Activated T-cell treated with anti-CD3 and anti-CD28 coated beads, Interleukin-2, amount 50 U/mL, for 24 hours (primary cell): ENCODE data around the gene DDX41.
"Not testable (repeated sequence)": the region's sequence is repeated elsewhere in the genome, so short reads cannot be mapped to it uniquely, and the experiment has no call there.

Experiments
- DNase-seq: peaks from one replicate; pipeline ENCODE4 v3.0.0-alpha.2; 2020
- H3K27ac Mint-ChIP-seq: 2 replicates; pipeline ENCODE4 v1.8.0; 2020; ENCODE audit warnings: mild to moderate bottlenecking, mixed read lengths
- H3K27me3 Mint-ChIP-seq: 2 replicates; pipeline ENCODE4 v1.8.0; 2020; ENCODE audit warnings: mixed read lengths
- H3K36me3 Mint-ChIP-seq: 2 replicates; pipeline ENCODE4 v1.8.0; 2020; ENCODE audit warnings: low read depth, mixed read lengths
- H3K4me1 Mint-ChIP-seq: 2 replicates; pipeline ENCODE4 v1.8.0; 2020; ENCODE audit warnings: low read depth, mixed read lengths
- H3K4me3 Mint-ChIP-seq: 2 replicates; pipeline ENCODE4 v1.8.0; 2020; ENCODE audit warnings: mild to moderate bottlenecking, moderate library complexity, mixed read lengths
- H3K9me3 Mint-ChIP-seq: 2 replicates; pipeline ENCODE4 v1.8.0; 2020; ENCODE audit warnings: mixed read lengths

The DDX41 gene

DNA sequence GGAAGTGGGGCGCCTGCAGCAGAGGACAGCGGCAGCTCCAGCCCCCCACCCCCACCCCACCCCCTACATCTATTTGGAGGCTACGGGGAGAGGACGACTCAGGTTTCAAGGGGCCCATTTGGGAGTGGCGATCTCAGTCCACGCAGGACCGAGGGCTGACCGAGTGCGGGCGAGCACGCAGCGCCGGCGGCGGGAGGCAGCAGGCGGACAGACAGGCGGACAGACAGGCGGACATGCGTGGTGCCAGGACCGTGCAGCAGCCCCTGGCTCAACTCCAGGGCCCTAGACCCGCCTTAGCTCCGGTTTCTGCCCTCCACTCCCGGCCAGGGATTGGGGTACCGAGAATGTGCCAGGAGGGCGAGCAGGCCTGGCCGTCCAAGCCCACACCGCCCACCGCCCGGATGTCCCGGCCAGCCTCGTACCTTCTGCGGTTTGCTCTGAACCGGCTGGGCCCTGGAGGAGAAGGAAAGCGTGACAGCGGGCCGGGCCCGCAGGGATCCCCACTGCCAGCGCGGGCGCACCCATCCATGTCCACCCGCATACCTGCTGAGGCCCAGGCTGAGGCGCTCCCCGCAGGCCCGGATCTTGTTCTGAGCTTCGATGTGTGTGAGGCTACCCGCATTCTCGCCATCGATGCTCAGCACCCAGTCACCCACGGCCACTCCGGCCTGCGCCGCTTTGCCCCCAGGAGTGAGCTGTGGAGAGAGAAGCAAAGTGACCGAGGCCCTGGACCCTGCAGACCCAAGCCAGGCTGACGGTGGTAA is 24.6 kb downstream of the DDX41 start:
- H3K27ac Mint-ChIP-seq: peak overlapping the region; percentile 14
- H3K4me3 Mint-ChIP-seq: no peak overlapping the region
- H3K4me1 Mint-ChIP-seq: peaks cover 34% of the 10 kb centered on the region
- no peaks in the 10 kb centered on the region for H3K9me3 Mint-ChIP-seq
- no peak for DNase-seq
- no peaks in the 10 kb centered on the region for H3K27me3 Mint-ChIP-seq
- H3K36me3 Mint-ChIP-seq: peaks cover 40% of the 10 kb centered on the region

DNA sequence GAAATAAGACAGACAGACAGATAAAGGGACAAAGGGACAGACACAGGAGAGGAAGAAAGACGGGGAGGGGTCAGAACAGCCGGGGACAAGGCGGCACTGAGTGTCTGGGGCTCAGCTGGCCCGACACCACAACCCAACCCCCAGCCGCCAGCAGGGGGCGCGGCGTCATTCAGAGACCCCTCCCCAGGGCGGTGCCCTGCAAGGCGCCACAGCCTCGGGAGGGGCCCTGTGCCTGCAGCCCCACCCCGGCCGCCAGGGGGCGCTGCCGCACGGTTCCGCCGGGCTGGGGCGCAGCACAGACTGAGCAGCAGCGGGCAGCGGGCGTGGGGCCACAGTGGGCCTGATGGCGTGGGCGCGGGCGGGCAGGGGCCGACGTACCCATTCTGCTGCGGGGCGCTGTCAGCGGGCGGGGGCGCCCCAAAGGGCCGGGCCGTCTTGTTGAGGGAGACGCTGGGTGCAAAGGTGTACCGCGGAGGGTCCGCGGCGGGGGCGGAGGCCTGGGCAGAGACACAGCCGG is 25.3 kb downstream of the DDX41 start:
- H3K27me3 Mint-ChIP-seq: no peaks in the 10 kb centered on the region
- peaks cover 42% of the 10 kb centered on the region for H3K36me3 Mint-ChIP-seq
- H3K27ac Mint-ChIP-seq: no peak overlapping the region
- no peaks in the 10 kb centered on the region for H3K9me3 Mint-ChIP-seq
- no peak for DNase-seq
- no peak overlapping the region for H3K4me3 Mint-ChIP-seq
- peaks cover 34% of the 10 kb centered on the region for H3K4me1 Mint-ChIP-seq

DNA sequence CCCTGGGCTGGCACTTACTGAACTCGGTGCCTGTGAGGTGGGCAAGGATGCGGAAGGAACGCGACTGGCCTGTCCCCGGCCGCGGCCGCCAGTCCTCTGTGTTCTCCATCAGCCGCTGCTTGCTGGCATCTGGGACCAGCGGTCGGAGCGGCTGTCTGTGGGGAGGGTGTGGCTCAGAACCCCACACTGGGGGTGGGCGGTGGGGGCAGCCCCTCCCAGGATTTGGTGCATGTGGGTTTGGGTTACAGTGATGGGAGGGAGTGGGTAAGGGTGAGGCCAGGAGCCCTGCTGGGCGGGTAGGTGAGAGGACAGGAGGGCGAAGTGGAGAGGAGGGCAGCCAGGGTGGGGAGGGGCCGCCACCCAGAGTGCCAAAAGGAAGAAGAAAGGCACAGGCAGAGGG is 25.8 kb downstream of the DDX41 start:
- Mint-ChIP-seq H3K4me1 (peaks cover 30% of the 10 kb centered on the region), H3K36me3 (peaks cover 42% of the 10 kb centered on the region), H3K9me3 (no peaks in the 10 kb centered on the region), H3K4me3 (no peak overlapping the region), H3K27ac (no peak overlapping the region), H3K27me3 (no peaks in the 10 kb centered on the region)
- DNase-seq: no peak

DNA sequence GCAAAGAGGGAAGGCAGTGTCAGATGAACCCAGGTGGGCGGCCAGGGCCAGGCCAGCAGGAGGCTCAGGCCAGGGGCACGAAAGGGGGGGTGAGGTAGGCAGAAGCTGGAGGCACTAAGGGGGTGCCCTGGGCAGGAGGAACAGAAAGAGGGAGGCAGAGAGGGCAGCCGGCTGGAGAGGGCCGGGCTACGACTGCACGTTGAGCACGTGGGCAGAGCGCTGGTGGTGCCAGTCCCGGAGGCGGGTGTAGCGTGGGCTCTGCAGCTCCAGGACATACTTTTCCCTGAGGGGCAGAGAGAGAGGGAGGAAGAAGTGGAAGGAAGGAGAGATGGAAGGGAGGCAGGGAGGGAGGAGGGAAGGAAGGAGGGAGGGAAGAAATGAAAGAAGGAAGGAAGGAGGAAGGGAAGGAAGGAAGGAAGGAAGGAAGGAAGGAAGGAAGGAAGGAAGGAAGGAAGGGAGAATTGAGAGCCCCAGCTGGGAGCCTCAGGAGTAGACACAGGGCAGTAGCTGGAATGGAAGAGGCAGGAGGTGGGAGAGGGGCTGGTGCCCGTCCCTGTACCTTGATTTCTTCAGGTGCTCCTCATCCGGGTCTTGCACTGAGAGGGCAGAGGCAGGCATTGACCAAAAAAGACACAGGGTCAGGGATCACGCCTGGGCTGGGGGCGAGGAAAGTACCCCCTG is 26.3 kb downstream of the DDX41 start:
- Mint-ChIP-seq H3K4me3 (no peak overlapping the region), H3K36me3 (peaks cover 42% of the 10 kb centered on the region), H3K27me3 (no peaks in the 10 kb centered on the region), H3K4me1 (peaks cover 26% of the 10 kb centered on the region), H3K27ac (no peak overlapping the region), H3K9me3 (no peaks in the 10 kb centered on the region)
- no peak for DNase-seq

DNA sequence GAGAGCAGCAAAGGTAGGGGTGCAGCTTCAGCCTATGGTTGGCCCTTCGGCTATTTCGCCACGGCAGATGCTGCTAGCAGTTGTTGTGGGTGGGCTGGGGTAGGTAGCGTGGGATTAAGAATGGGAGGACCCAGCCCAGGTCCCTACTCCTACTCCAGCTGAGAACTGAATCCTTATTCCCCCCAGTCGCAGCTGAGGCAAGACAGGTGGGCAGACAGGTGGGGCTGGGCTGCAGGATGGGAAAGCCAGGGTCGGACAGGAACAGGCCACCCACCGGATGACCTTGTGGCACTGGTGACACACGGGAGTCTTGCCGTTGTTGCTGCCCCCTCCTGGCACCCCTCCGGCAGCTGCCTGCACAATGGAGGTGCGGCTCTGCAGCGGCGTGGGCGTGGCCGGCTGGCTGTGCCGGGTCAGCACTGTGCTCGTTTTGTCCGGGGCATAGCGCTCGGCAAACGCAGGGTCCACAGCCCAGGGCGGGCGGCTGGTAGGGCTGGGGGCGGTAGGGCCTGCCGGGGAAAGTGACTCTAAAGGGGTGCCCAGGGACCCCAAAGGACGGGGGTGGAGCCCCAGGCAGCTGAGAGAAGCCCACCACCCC is 27.5 kb downstream of the DDX41 start:
- Mint-ChIP-seq H3K27me3 (no peaks in the 10 kb centered on the region), H3K9me3 (no peaks in the 10 kb centered on the region), H3K36me3 (peaks cover 45% of the 10 kb centered on the region), H3K4me1 (peaks cover 16% of the 10 kb centered on the region), H3K27ac (no peak overlapping the region), H3K4me3 (no peak overlapping the region)
- no peak for DNase-seq

DNA sequence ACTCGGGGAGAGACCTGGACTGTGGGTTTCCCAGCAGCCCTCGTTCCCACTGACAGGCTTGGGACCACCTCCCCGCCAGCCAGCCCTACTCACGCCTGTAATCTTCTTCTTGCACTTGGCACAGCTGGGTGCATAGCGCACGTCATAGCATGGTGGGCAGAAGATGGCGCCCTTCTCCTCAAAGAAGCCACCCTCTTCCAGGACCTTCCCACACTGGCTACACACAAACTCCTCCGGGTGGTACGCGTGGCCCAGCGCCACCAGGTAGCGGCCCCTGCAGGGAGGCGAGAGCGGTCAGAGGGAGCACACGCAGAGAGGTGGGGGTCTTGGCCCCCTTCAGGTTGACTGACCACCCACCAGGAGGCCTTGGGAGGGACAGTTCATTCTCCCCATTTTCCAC is 28.8 kb downstream of the DDX41 start:
- no peak for DNase-seq
- peaks cover 49% of the 10 kb centered on the region for H3K36me3 Mint-ChIP-seq
- H3K4me3 Mint-ChIP-seq: no peak overlapping the region
- no peaks in the 10 kb centered on the region for H3K27me3 Mint-ChIP-seq
- peaks cover 3% of the 10 kb centered on the region for H3K4me1 Mint-ChIP-seq
- H3K9me3 Mint-ChIP-seq: no peaks in the 10 kb centered on the region
- no peak overlapping the region for H3K27ac Mint-ChIP-seq

DNA sequence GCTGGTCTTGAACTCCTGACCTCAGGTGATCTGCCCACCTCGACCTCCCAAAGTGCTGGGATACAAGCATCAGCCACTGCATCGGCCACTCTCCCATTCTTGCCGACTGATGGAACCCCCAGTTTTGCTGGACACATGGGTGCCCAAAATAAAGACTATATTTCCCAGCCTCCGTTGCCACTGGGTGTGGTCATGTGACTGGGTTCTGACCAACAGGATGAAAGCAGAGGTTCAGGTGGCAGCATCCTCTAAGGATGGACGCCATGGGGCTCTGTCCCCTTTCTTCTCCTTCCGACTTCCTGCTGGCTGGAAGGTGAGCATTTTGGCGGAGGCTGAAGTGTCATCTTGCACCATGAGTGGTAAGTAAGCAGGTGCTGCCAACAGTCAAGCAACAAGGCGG is 29.6 kb downstream of the DDX41 start:
- no peaks in the 10 kb centered on the region for H3K27me3 Mint-ChIP-seq
- no peak overlapping the region for H3K4me3 Mint-ChIP-seq
- H3K9me3 Mint-ChIP-seq: no peaks in the 10 kb centered on the region
- no peak for DNase-seq
- peaks cover 44% of the 10 kb centered on the region for H3K36me3 Mint-ChIP-seq
- H3K4me1 Mint-ChIP-seq: no peaks in the 10 kb centered on the region
- no peak overlapping the region for H3K27ac Mint-ChIP-seq

DNA sequence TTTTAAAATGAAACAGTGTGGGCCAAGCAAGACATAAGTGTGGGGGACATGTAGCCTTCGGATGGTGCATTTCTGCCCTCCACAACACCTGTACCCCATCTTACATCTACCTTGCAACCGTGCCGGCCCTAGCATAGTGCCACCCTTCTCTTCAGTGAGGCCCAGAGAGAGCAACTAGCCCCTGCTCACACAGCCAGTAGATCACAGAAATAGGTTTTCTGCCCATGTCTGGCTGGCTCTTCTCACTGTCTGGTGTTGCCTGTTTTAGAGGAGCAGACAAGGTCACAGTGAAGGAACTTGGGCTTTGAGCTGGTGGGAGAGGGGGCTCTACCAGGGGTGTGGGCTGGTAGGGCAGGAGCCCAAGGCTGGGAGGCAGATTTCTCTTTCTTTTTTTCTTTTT is 30.5 kb downstream of the DDX41 start:
- H3K4me1 Mint-ChIP-seq: no peaks in the 10 kb centered on the region
- peaks cover 41% of the 10 kb centered on the region for H3K36me3 Mint-ChIP-seq
- no peak overlapping the region for H3K27ac Mint-ChIP-seq
- no peaks in the 10 kb centered on the region for H3K9me3 Mint-ChIP-seq
- DNase-seq: no peak
- H3K27me3 Mint-ChIP-seq: no peaks in the 10 kb centered on the region
- H3K4me3 Mint-ChIP-seq: no peak overlapping the region

DNA sequence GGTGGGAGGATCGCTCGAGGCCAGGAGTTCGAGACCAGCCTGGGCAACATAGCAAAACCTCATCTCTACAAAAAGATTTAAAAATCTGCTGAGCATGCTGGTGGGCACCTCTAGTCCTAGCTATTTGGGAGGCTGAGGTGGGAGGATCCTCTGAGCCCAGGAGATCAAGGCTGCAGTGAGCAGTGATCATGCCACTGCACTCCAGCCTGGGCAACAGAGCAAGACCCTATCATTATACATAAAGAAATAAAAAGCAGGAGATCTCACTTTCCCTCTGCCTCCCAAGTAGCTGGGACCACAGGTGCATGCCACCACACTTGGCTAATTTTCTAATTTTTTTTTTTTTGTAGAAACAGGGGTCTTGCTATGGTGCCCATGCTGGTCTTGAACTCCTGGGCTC is 31.0 kb downstream of the DDX41 start:
- not testable (repeated sequence) for H3K27me3 Mint-ChIP-seq, H3K4me1 Mint-ChIP-seq, DNase-seq, H3K4me3 Mint-ChIP-seq, H3K27ac Mint-ChIP-seq, H3K9me3 Mint-ChIP-seq
- H3K36me3 Mint-ChIP-seq: peaks cover 38% of the 10 kb centered on the region

DNA sequence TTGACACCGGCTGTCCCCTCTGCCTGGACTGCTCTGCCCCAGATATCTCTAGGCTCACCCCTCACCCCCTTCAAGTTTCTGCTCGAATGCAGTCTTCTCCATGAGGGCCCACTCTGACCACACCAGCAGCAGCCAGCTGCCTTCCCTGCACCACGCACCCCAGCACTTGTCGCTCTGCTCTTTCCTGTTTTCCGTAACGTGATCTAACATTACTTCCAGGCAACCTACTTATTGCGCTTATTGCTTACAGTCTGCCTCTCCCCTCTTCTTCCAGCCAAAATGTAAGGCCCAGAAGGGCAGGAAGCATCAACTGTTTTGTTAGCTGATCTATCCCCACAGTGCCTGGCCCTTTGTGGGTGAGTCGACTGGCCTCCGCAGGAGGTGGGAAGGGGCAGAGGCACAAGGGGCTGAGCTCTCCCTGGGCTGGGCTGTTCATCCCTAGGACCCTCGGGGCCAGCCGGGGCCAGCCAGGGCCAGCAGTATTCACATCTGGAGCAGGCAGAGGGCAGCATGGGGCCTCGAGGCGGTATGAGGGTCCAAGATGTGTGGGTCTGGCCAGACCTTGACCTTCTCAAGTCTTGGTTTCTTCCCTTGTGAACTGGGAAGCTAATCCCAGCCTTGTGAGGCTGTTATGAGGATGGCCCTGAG is 31.7 kb downstream of the DDX41 start:
- no peak overlapping the region for H3K27ac Mint-ChIP-seq
- no peak overlapping the region for H3K4me3 Mint-ChIP-seq
- H3K27me3 Mint-ChIP-seq: no peaks in the 10 kb centered on the region
- peaks cover 33% of the 10 kb centered on the region for H3K36me3 Mint-ChIP-seq
- H3K9me3 Mint-ChIP-seq: no peaks in the 10 kb centered on the region
- DNase-seq: no peak
- peaks cover 2% of the 10 kb centered on the region for H3K4me1 Mint-ChIP-seq

DNA sequence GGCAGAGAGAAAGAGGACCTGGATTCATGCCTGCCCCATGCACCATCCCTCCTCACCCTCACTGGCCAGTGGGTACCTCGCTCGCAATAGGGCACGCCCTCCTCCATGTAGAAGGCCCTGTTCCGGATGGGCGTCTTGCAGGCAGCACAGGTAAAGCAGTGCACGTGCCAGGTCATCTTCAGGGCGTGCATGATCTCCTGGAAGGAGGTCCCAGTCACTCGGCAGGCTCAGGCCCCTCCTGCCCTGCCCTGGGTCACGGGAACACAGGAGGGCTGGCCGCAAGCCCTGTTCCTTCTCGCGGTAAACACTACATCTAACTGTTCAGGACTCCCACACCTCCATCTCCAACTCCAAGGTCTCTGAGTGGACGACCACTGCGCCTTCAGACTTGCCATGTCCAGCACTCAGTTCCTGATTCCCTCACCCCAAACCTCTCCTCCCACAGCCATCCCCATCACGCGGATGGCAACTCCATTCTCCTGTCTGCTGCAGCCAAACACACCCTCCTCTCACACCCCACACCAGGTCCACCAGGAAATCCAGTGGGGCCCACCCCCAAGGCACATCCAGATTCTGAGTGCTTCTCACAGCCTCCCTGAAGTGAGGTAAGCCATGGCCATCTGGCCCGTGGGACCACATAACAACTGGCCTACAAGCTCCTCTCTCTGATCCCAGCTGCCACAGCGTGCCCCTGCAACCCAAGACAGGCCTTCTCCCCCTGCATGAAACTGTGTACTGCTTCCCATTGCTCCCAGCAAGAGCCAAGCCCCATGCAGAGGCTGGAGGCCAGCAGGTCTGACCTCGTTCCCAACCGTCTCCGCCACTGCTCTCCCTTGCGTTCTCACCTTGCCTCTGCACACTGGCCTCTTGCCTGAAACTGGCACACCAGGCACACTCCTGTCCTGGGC is 32.5 kb downstream of the DDX41 start:
- peaks cover 29% of the 10 kb centered on the region for H3K36me3 Mint-ChIP-seq
- H3K27me3 Mint-ChIP-seq: no peaks in the 10 kb centered on the region
- no peak overlapping the region for H3K4me3 Mint-ChIP-seq
- peak overlapping the region; percentile 7 for H3K27ac Mint-ChIP-seq
- peaks cover 9% of the 10 kb centered on the region for H3K4me1 Mint-ChIP-seq
- no peaks in the 10 kb centered on the region for H3K9me3 Mint-ChIP-seq
- no peak for DNase-seq

DNA sequence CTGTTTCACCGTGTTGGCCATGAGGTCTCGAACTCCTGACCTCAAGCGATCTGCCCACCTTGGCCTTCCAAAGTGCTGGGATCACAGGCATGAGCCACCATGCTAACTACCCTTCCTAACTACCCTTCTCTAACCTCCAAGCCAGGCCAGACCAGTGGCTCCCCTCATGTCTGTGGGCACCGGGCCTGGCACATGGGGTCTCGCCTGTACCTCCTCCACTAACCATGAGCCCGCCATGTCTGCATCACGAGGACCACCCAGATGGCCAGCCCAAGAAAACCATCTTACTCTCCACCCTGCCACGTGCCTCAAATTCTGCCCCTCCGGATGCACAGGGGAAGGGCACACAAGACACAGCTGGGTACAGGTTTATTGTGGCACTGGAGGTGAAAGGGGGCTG is 33.7 kb downstream of the DDX41 start:
- no peak overlapping the region for H3K27ac Mint-ChIP-seq
- peaks cover 22% of the 10 kb centered on the region for H3K36me3 Mint-ChIP-seq
- peaks cover 20% of the 10 kb centered on the region for H3K4me1 Mint-ChIP-seq
- DNase-seq: no peak
- no peak overlapping the region for H3K4me3 Mint-ChIP-seq
- H3K27me3 Mint-ChIP-seq: no peaks in the 10 kb centered on the region
- no peaks in the 10 kb centered on the region for H3K9me3 Mint-ChIP-seq

DNA sequence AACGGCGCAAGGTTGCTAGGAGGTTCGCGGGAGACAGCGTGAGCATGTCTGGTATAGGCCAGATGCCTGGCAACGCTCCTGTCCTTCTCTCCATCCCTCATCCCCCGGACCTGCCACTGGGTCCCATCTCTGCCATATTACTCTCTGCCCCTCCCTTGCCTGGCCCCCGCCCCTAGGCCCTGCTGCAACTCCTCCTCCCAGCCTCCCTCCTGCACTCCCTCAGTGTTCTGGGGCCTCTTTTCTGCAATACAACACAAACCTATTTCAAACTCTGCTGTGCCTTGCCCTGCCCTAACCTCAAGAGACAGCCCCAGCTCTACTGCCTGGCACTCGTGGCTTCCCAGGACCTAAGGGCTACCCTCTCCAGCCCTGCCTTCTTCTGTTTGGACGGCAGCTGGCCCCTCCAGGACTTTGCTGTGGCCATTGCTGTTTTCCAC is 34.4 kb downstream of the DDX41 start:
- Mint-ChIP-seq H3K27ac (no peak overlapping the region), H3K27me3 (no peaks in the 10 kb centered on the region), H3K4me3 (no peak overlapping the region), H3K9me3 (no peaks in the 10 kb centered on the region), H3K4me1 (peaks cover 26% of the 10 kb centered on the region), H3K36me3 (peaks cover 18% of the 10 kb centered on the region)
- DNase-seq: no peak

DNA sequence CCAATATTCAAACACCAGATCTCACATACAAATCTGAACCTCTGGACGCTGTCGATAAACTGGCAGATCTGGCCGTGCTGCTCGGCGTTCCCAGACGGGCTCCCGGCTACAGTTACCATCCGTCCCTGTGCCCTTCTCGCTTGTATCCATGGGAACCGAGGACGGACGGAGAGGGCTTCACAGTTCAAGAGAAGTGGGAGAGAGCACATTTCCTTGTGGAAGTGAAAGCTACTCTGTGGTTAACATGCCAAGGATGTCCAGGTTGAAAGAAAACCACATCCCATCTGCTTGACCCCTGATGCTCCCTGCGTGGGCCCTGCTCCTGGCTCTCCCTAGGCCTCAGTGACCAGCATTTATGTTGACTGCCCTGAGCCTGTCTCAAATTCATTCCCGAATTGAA is 37.0 kb downstream of the DDX41 start:
- Mint-ChIP-seq H3K4me1 (peaks cover 46% of the 10 kb centered on the region), H3K9me3 (no peaks in the 10 kb centered on the region), H3K36me3 (peaks cover 14% of the 10 kb centered on the region), H3K27ac (peak overlapping the region; percentile 96), H3K4me3 (no peak overlapping the region), H3K27me3 (no peaks in the 10 kb centered on the region)
- DNase-seq: no peak
